ENCODE data around the gene GPAT2.
"Not testable (repeated sequence)": the region's sequence is repeated elsewhere in the genome, so short reads cannot be mapped to it uniquely, and the experiment has no call there.

Gene GPAT2

DNA sequence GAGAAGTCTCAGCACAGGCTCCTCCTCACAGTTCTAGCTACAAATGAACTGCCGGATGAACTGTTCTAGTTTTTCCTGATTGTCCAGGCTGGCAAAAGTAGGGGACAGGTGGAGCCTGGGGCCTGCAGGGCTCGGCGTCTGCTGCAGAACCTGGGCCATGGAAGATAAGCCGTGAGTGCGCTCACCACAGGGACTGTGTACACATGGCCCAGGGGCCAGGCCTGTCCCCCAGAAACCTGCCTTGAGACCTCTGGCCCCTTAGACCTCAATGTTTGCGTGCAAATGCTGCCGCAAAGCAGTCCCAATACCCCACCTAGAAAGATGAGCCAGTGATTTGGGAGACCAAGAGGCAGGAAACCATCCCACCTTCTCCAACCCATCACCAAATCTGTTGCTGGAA, 12.6 kb downstream of the GPAT2 start:
- not testable (repeated sequence) for DNase-seq

DNA sequence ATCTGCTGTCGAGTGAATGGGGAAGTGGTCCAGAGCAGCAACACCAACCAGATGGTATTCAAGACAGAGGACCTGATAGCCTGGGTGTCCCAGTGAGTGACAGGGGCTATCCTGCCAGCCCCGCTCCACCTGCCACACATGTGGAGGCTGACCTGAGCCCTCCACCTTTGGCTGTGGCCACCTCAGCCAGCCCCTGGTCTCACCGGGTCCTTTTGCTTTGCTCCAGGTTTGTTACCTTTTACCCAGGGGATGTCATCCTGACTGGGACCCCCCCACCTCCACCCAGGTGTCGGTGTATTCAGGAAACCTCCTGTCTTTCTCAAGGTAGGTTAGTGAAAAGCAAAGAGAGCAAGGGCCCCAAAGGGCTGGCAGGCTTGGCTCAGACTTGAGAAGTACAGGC, 13.6 kb downstream of the GPAT2 start:
- DNase-seq = not testable (repeated sequence)

DNA sequence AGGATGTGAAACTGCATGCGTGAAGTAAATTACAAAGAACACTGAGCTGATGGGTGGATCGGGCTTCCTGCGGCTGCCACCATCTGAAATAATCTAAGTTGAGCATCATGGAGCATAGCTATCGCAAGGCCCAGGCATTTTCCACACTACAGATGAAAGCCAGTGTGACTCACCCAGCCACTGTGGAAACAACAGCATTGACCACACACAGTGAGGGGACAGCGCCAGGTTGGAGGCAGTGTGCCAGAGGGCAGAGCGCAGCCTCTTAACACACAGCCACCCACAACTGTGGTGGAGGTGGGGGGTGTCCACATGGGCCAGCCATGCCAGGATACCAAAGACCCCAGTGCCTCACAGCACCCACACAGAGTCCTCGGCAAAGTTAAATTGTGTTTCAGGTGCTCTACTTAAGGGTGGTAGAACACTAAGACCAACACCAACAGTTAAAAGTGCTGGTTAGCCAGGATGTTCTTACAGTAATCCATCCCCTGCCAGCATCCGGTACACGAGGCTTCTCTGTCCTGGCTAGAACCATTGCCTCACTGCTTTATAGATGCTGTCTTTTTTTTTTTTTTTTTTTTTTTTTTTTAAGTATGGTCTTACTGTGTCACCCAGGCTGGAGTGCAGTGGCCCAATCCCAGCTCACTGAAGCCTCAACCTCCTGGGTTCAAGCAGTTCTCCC, 14.7 kb downstream of the GPAT2 start:
- DNase-seq = not testable (repeated sequence)

DNA sequence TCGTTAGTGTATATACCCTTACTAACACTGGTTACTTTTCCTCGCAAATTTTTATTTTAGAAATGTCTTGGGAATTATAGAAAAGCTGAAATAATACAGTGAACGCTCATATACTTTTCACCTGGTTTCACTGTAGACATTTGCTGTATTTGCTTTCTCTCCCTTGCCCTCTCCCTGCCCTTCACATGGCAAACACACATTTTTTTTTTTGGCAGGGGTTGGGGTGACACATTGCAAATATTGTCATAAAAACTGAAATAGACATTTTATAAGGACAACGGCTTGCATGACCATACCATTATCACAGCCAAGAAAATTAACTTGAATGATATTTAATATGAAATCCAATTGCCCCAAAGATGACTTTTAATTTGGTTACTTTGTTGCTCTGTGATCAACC, 18.4 kb downstream of the GPAT2 start:
- DNase-seq = not testable (repeated sequence)

DNA sequence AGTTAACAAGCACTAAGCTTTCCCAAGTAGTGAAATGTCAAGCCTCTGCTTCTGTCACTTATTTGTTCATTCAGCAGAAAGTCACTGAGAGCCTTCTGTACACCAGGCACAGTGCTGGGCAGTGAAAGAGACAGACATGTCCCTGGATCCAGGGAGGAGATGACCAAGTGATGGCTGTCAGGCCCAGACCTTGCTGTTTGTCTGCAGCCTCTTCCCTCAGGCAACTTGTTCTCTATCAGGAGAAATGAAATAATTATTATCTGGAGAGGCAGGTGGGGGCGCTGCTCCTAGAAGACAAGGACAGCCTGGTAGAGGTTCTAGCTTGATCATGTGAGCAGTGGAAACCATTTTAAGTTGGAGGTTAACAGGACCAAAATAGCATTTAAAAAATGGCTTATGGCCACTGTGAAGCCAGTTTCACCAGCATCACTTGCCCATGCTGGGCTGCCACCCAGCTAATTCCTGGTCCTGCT, 21.9 kb downstream of the GPAT2 start:
- not testable (repeated sequence) for DNase-seq

DNA sequence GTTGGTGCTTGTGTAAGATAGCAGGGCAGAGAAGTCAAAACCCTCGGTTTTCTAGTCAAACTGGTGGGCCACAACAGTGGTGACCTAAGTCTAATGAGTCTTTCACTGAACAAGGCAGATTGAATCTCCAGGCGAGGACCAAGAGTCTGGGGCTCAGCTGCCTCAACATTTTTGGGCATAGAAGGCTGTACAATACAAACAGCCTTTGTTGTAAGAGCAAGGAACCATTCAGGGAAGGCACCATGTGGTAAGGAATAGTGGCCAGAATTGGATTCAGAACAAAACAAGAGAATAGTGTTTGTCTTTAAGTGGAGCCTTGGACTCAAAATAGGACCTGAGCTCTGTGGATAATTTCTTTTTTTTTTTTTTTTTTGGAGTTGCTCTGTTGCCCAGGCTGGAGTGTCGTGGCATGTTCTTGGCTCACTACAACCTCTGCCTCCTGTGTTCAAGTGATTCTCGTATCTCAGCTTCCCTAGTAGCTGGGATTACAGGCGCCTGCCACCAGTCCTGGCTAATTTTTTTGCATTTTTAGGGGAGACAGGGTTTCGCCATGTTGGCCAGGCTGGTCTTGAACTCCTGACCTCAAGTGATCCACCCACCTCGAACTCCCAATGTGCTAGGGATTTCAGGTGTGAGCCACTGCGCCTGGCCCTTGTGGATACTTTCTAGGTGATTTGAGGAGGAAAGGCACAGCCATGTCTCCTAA, 22.5 kb downstream of the GPAT2 start:
- DNase-seq = not testable (repeated sequence)

DNA sequence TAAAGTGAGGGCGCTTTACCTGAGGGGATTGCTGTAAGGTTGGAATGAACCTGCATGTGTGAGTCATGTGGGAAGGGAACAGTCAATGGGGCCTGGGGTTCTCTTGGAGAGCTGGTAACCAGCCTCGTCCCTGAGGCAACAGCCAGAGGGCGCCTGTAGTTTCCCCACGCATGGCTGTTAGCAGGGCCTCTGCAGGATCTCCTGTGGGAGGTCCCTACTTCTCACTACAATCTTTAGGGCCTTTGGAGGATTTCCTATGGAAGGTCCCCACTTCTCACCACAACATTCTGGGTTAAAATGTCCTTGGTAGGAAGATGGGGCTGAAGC, 23.6 kb downstream of the GPAT2 start:
- not testable (repeated sequence) for DNase-seq

DNA sequence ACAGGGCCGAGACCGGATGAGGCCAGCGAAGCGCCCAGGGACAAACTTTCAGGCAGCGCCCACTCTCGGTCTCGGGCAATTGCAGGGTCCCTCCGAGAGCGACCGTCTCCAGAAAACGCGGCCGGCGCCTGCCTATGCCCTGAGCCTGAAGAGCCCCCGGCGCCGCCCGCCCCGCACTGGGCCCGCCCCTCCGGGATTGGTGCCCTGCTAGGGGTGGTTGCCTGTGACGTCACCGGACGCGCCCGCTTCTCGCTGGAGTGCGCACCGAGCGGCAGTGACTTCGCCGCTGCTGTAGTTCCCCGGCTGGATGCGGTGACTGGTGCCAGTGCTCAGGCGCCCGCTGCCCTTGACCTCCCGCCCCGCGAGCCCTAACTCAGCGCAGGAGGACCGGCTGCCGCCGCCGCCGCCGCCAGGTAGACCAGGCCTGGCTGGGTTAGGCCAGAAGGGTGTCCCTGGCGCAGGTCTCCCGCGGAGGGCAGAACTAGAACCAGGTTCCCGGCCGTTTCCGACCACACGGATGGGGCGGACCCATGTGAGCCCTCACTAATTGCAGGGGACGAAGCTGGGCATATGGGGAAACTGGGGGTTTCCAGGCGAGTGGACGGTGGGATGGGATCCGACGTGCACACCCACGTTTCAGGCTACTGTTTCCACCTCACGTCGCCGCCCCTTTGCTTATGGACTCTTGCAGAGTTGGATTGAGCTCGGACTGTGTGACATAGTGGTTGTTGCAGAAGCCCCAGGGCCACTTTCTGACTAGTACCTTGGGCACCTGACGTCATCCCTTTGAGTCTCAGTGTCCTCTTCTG, 24.2 kb downstream of the GPAT2 start:
- not testable (repeated sequence) for DNase-seq

DNA sequence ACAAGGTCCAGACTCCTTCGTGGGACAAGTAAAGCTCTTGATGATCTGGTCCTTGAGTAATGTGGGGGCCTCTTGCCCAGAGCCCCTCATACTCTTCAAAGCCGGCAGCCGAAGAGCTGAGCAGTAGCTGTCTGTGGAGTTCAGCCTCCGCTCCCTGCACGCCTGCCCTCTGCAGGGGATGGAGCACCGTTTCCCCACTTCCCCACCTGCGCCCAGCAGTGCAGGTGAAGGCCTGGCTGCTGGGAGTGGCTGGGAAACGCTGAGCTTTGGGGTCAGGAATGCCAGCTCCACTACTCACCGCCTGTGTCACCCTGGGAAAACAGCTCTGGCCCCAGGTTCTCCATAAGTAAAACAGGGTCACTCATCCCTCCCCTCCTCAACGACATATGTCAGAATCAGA, 24.9 kb downstream of the GPAT2 start:
- DNase-seq = not testable (repeated sequence)

DNA sequence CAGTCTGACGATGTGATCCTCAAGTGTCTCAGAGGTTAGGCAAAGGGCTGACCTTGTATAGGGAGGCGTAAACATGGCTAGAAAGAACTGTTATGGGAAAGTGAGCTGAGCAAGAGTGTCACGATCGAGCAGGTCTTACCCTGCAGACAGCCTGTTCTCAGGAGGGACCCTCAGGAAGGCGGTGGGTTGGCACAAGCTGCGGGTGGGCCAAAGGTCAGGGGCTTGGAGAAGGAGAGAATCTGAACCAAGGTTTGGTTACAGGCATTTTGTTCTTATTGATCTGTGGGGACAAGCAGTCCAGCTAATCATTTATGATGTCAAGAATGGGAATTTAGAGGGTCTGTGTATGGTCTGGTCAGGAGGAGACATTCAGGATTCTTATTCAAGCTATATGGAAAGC, 26.7 kb downstream of the GPAT2 start:
- not testable (repeated sequence) for DNase-seq

DNA sequence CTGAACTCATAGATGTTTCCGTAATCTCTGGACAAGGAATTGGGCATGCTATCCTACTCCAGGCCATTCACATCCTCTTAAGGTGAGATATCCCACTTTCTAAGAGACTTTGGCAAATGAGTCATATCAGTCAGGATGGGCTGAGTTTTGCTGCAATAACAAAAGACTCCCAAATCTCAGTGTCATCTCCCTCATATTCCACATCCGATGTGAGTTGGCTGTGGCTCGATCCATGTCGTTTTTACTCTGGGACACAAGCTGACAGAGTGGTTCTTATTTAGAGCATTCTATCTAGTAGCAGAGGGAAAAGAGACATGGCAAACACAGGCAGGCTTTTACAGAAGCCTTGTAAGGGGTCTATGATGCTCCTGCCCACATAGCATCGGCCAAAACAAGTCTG, 28.5 kb downstream of the GPAT2 start:
- not testable (repeated sequence) for DNase-seq

DNA sequence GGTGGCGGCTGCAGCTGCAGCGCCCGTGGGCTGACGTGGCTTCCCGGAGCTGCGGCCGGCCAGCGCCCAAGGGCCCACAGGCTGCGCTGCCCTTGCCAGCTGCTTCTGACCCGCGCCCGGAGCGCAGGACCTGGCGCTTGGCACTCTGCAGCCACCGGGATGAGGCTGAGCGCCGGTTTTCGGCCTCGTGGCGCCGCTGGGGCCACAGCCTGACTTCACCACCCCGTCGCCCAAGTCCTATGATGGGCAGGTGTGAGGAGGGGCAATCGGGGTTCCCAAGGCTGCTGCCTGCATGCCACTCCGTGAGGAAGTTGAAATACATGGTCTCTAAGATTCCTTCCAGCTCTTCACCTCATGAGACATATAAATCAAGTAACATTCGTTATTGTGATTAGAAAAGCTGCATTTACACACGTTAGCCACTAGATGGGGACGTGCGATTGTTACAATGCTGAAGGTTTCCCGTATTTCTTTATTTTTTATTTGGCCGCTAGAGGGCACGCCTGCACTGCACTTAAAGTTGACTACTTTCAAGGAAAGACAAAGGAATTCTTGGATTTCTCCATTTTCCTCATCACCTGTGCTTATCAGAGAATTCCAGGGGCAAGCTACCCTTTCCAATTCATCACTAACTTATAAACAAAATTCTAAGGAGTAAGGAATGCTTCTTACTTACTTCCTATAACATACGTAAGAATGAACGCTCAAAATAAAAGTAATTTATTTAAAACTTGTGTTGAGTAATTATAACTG, 42.0 kb downstream of the GPAT2 start:
- DNase-seq = not testable (repeated sequence)

DNA sequence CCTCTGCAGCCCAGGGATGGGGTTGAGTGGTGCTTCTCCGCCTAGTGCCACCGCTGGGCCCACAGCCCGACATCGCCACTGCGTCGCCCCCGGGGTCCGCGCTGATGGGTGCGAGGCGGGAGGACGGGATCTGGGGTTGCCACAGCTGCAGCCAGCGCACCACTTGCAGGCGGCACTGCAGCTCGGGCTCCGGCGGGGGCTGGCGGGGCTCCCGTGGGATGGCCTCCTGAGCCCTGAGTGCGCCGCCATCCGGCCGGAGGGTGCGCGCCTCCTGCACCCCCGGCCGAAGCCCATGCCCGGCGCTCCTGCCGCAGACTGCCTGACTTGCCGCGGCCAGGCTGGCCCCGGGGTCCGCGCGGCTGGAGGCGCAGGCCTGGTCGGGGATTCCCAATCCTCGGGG, 42.6 kb downstream of the GPAT2 start:
- not testable (repeated sequence) for DNase-seq

DNA sequence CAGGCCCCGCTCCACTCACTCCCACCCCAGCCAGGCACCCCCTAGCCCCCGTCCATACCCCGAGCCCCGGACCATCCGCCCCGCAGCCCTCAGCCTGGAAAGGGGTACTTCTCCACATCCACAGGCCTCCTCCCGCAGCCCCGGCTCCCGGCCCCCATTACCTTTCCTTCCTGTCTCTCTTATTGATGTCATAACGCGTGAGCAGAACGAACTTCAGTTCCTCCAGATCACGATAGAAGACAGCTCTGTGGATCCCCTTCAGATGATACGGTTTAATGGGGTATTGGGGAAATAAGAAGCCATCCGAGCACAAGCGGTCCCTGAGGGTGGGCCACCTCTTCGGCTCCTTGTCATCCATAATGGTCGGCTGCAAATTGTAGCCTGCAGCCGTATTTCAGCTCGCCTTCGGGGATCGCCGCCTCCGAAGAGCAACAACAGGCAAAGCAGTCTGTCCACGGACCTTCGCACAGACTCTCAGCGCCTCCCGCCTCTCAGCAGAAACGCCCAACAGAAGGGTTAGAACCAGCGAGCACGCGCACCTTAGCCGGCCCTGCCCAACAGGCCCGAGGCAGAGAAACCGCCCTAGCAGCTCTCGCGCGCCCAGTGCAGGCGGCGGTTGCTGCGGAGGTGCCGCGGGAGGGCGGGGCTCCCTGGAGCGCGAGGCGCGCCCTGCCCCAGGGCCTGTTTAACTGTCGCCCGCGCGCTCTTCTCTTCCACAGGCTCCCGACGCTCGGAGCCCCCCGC, 43.2 kb downstream of the GPAT2 start, which contains the start of gene ANKRD36C:
Gene ANKRD36C, minus strand, starts transcription at position 474 of the 744 bp plus-strand sequence. Its CDS starts 116 bp downstream, at position 358.
- not testable (repeated sequence) for DNase-seq

DNA sequence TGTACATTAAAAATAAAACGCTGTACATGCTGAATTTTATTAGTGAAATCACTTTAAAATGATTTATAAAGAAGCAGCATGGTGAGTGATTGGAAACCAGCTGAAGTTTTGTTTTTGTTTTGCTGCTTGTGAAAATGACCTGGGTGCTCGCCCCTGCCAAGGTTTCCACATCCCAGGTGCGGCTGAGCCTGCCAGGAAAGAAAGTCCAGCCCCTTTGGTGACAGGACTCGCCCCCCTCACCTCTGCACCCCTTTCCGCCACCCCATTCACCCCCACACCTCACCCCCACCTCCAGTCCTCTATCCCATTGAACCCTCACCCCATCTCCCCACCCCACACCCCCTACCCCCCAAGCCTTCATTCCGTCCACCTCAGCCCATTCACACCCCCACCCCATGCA, 43.8 kb downstream of the GPAT2 start:
- DNase-seq = not testable (repeated sequence)
